Hepatocyte (in vitro differentiated cells): ENCODE data around the gene MAMDC2. TPM values are rescaled to one million over a fixed set of nuclear protein-coding genes. Genes with fewer than 3 reads are reported as not detected.
"Not testable (repeated sequence)": the region's sequence is repeated elsewhere in the genome, so short reads cannot be mapped to it uniquely, and the experiment has no call there.

ENCODE experiments used
- DNase-seq: peaks from one replicate; pipeline ENCODE4 v3.0.0-alpha.2; 2016; ENCODE audit warnings: low spot score
- H2AFZ ChIP-seq: fragments of 200-600 bp; sonication (generic); 2 replicates; pipeline ENCODE4 v1.6.0; 2016; ENCODE audit warnings: antibody characterized with exemption, mild to moderate bottlenecking
- H3K27ac ChIP-seq: fragments of 200-600 bp; sonication (generic); 2 replicates; pipeline ENCODE4 v1.5.1; 2016; ENCODE audit warnings: mild to moderate bottlenecking
- H3K27me3 ChIP-seq: fragments of 200-600 bp; sonication (generic); 2 replicates; pipeline ENCODE4 v1.6.1; 2016
- H3K36me3 ChIP-seq: fragments of 200-600 bp; sonication (generic); replicated peaks from 2 replicates; pipeline ENCODE4 v1.5.1; 2016; ENCODE audit warnings: low read depth; ENCODE audit not compliant: insufficient read depth
- H3K4me1 ChIP-seq: fragments of 200-600 bp; sonication (generic); 2 replicates; pipeline ENCODE4 v1.5.1; 2016; ENCODE audit warnings: mild to moderate bottlenecking, moderate library complexity; ENCODE audit not compliant: insufficient read depth
- H3K4me2 ChIP-seq: fragments of 200-600 bp; sonication (generic); 2 replicates; pipeline ENCODE4 v1.6.0; 2016
- H3K4me3 ChIP-seq: fragments of 200-600 bp; sonication (generic); 2 replicates; pipeline ENCODE4 v1.5.1; 2016; ENCODE audit warnings: mild to moderate bottlenecking
- H3K79me2 ChIP-seq: fragments of 200-600 bp; sonication (generic); 2 replicates; pipeline ENCODE4 v1.6.0; 2017; ENCODE audit warnings: mild to moderate bottlenecking
- H3K9me2 ChIP-seq: fragments of 200-600 bp; sonication (generic); replicated peaks from 2 replicates; pipeline ENCODE4 v1.6.0; 2017; ENCODE audit warnings: mild to moderate bottlenecking; ENCODE audit not compliant: insufficient read depth
- H3K9me3 ChIP-seq: fragments of 200-600 bp; sonication (generic); 2 replicates; pipeline ENCODE4 v1.5.1; 2016; ENCODE audit warnings: low read depth, mild to moderate bottlenecking
- H4K20me1 ChIP-seq: fragments of 200-600 bp; sonication (generic); 2 replicates; pipeline ENCODE4 v1.6.0; 2016; ENCODE audit warnings: mild to moderate bottlenecking; ENCODE audit not compliant: insufficient read depth, poor library complexity, severe bottlenecking
- EZH2 ChIP-seq: fragments of 200-600 bp; sonication (generic); IDR thresholded peaks from 2 replicates; pipeline ENCODE4 v1.6.1; 2016; ENCODE audit warnings: antibody characterized with exemption, mild to moderate bottlenecking, borderline replicate concordance
- EZH2phosphoT487 ChIP-seq: fragments of 200-600 bp; sonication (generic); IDR thresholded peaks from one replicate; pipeline ENCODE4 v1.6.1; 2018; ENCODE audit warnings: antibody characterized with exemption, mild to moderate bottlenecking, low read depth, moderate library complexity; ENCODE audit not compliant: unreplicated experiment, severe bottlenecking
- WGBS: methylation state at CpG from one replicate; pipeline ENCODE4 v1.1.6; 2016; ENCODE audit warnings: low lambda C conversion rate; ENCODE audit errors: missing lambda C conversion rate; 5-methylcytosine and 5-hydroxymethylcytosine counted together
- polyA plus RNA-seq: library from polyadenylated mRNA; unstranded; fragments of >200 nt; fragmentation: Nextera tagmentation; extraction: Ambion mirVana; gene quantifications from 2 replicates; pipeline ENCODE4 v1.2.1, GENCODE V29; 2016
- total RNA-seq: library from RNA; depleted of rRNA; stranded (reverse); fragments of >200 nt; gene quantifications from 2 replicates; pipeline ENCODE4 v1.2.3, GENCODE V29; 2014
- TF ChIP-seq, protein P1 (sequence below): fragments of 200-600 bp; sonication (generic); IDR thresholded peaks from 2 replicates; pipeline ENCODE4 v1.5.1; 2016; ENCODE audit warnings: antibody characterized with exemption, mild to moderate bottlenecking; ENCODE audit not compliant: poor library complexity

MAMDC2 gene
- total and polyA plus RNA-seq, 2 experiments from 2014 or later, result 0.65 to 1.9 TPM

DNA sequence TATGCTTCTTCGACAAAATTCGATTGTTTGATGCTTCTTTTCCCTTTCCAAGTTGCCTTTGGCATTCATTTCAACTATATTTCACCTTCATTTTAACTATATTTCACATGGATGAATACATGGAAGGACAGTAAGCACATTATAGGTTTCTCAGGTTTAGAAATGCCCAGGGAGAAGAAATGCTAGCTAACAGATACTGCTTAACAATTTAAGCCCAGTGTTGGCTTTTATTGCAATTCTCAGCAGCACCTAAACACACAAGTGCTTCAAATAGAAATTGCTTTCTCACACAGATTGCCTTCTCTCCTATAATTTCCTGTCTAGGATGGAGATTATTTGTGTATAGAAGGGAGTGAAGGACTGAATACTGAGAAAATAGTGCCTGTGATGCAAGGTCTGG is 185.0 kb downstream of the MAMDC2 start:
- Histone ChIP-seq H3K79me2 (no peaks in the 10 kb centered on the region), H3K27me3 (no peaks in the 10 kb centered on the region), H4K20me1 (no peaks in the 10 kb centered on the region), H3K4me3 (no peak overlapping the region), H3K9me2 (no peaks in the 10 kb centered on the region), H2AFZ (no peak overlapping the region), H3K4me1 (no peaks in the 10 kb centered on the region), H3K4me2 (peak overlapping the region; percentile 49), H3K27ac (peak overlapping the region; percentile 30), H3K9me3 (no peaks in the 10 kb centered on the region), H3K36me3 (no peaks in the 10 kb centered on the region)
- DNase-seq, result no peak
- 89% methylated on average over 2 of the region's 2 CpGs for WGBS
- no peak for TF ChIP-seq EZH2
- no peak for TF ChIP-seq EZH2phosphoT487
- TF ChIP-seq, protein P1, sequence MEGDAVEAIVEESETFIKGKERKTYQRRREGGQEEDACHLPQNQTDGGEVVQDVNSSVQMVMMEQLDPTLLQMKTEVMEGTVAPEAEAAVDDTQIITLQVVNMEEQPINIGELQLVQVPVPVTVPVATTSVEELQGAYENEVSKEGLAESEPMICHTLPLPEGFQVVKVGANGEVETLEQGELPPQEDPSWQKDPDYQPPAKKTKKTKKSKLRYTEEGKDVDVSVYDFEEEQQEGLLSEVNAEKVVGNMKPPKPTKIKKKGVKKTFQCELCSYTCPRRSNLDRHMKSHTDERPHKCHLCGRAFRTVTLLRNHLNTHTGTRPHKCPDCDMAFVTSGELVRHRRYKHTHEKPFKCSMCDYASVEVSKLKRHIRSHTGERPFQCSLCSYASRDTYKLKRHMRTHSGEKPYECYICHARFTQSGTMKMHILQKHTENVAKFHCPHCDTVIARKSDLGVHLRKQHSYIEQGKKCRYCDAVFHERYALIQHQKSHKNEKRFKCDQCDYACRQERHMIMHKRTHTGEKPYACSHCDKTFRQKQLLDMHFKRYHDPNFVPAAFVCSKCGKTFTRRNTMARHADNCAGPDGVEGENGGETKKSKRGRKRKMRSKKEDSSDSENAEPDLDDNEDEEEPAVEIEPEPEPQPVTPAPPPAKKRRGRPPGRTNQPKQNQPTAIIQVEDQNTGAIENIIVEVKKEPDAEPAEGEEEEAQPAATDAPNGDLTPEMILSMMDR, result no peak

DNA sequence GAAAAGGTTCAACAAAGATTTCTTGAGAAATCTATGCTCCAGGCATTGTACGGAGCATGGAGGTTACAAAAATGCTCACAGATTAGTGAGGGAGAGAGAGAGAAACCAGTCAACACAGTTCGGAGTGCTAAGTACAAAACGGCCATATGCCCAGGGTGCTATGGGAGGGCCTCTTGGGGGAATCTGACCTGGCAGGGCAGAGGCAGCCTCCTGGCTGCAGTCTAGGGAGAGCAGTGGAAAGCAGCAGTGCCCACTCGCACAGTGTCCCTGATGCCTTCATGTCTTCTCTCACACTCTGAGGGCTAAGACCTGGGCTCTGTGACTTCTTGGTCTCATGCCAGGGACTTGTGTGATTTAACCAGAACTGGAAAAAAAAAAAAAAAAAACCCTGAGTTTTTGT is 185.4 kb downstream of the MAMDC2 start:
- Histone ChIP-seq H3K4me1 (no peaks in the 10 kb centered on the region), H3K4me2 (peak overlapping the region; percentile 49), H2AFZ (no peak overlapping the region), H3K9me2 (no peaks in the 10 kb centered on the region), H3K27ac (peak overlapping the region; percentile 30), H3K4me3 (no peak overlapping the region), H4K20me1 (no peaks in the 10 kb centered on the region), H3K9me3 (no peaks in the 10 kb centered on the region), H3K36me3 (no peaks in the 10 kb centered on the region), H3K79me2 (no peaks in the 10 kb centered on the region), H3K27me3 (no peaks in the 10 kb centered on the region)
- peak; percentile 14 for DNase-seq
- 60% methylated on average over 4 of the region's 4 CpGs for WGBS
- TF ChIP-seq EZH2 (no peak), EZH2phosphoT487 (no peak)
- TF ChIP-seq, protein P1, result no peak

DNA sequence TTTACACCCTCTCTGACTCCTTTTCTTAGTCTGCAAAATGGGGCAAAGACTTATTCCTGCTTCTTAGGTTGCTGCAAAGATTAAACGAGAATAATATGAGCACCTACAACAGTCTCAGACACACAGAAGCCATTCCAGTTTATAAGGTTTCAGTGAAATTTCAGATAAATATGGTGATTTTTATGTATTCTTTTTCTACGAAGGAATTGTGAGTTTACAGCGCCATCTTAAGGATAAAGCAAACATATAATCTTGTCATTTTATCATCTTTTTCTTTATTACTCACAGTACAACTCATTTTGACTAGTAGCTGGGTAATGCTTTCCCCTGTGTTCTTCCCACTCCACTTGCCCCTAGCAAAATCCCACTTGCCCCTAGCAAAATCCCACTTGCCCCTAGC is 185.9 kb downstream of the MAMDC2 start:
- 35% methylated on average over 3 of the region's 3 CpGs for WGBS
- no peaks in the 10 kb centered on the region for H3K9me3 ChIP-seq
- H3K27ac ChIP-seq, result no peak overlapping the region
- no peaks in the 10 kb centered on the region for H3K9me2 ChIP-seq
- H3K36me3 ChIP-seq, result no peaks in the 10 kb centered on the region
- H3K27me3 ChIP-seq, result no peaks in the 10 kb centered on the region
- H2AFZ ChIP-seq, result no peak overlapping the region
- H3K79me2 ChIP-seq, result no peaks in the 10 kb centered on the region
- no peaks in the 10 kb centered on the region for H3K4me1 ChIP-seq
- H3K4me3 ChIP-seq, result no peak overlapping the region
- no peak for TF ChIP-seq EZH2
- TF ChIP-seq, protein P1, result peak; percentile 55
- no peak for TF ChIP-seq EZH2phosphoT487
- no peak for DNase-seq
- peak overlapping the region; percentile 49 for H3K4me2 ChIP-seq
- no peaks in the 10 kb centered on the region for H4K20me1 ChIP-seq

DNA sequence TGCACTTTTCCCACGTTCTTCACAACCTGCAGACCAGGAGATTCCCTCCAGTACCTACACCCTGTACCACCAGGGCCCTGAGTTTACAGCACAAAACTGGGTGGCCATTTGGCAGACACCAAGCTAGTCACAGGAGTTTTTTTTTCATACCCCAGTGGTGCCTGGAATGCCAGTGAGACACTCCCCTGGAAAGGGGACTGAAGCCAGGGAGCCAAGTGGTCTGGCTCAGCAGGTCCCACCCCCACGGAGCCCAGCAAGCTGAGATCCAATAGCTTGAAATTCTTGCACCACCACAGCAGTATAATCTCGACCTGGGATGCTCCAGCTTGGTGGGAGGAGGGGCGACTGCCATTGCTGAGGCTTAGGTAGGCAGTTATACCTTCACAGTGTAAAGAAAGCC is 188.8 kb downstream of the MAMDC2 start:
- no peaks in the 10 kb centered on the region for H3K79me2 ChIP-seq
- H3K27ac ChIP-seq, result no peak overlapping the region
- H3K4me1 ChIP-seq, result no peaks in the 10 kb centered on the region
- TF ChIP-seq EZH2, result no peak
- TF ChIP-seq, protein P1, result no peak
- 60% methylated on average over 4 of the region's 4 CpGs for WGBS
- H3K4me3 ChIP-seq, result no peak overlapping the region
- H3K4me2 ChIP-seq, result no peak overlapping the region
- DNase-seq, result no peak
- no peaks in the 10 kb centered on the region for H3K9me2 ChIP-seq
- no peak overlapping the region for H2AFZ ChIP-seq
- H3K27me3 ChIP-seq, result no peaks in the 10 kb centered on the region
- no peaks in the 10 kb centered on the region for H4K20me1 ChIP-seq
- no peaks in the 10 kb centered on the region for H3K9me3 ChIP-seq
- H3K36me3 ChIP-seq, result no peaks in the 10 kb centered on the region

DNA sequence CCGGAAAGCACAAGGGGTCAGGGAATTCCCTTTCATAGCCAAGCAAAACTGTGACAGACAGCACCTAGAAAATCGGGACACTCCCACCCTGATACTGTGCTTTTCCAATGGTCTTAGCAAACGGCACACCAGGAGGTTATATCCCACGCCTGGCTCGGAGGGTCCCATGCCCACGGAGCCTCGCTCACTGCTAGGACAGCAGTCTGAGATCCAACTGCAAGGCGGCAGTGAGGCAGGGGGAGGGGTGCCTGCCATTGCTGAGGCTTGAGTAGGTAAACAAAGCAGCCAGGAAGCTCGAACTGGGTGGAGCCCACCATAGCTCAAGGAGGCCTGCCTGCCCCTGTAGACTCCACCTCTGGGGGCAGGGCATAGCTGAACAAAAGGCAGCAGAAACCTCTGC is 190.6 kb downstream of the MAMDC2 start:
- not testable (repeated sequence) for H3K36me3 ChIP-seq, H3K27me3 ChIP-seq, H3K4me3 ChIP-seq, H3K27ac ChIP-seq, H3K79me2 ChIP-seq, H3K9me3 ChIP-seq, DNase-seq, H3K4me2 ChIP-seq, H2AFZ ChIP-seq, H4K20me1 ChIP-seq, H3K4me1 ChIP-seq, H3K9me2 ChIP-seq
- WGBS, result 91% methylated on average over 9 of the region's 9 CpGs
